NCI-H1930 (cell line): ENCODE data around the gene THRSP.
"Not testable (repeated sequence)": the region's sequence is repeated elsewhere in the genome, so short reads cannot be mapped to it uniquely, and the experiment has no call there.

ENCODE experiments used
- DNase-seq, 2 experiments: peaks; one replicate each; lab custom pipeline; 2025; lab: John Stamatoyannopoulos, UW

The THRSP gene

DNA sequence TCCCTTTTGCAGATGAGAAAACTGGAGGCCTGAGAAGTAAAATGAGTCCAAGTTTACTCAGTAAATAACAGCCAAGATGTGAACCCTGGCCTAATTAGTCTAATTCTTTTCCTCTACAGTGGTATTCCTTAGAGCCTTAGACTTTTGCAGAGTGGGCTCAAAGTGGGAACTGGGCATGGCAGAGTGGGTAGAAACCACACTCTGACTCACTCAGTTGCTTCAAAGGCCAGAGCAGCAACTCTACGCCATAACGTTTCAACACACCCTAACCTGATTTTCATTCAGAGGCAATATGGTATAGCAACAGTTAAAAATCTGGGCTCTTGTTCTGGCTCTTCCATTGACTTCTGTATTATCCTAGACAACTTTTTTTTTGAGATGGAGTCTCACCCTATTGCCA, 2.8 kb downstream of the THRSP start:
- DNase-seq = no peak

DNA sequence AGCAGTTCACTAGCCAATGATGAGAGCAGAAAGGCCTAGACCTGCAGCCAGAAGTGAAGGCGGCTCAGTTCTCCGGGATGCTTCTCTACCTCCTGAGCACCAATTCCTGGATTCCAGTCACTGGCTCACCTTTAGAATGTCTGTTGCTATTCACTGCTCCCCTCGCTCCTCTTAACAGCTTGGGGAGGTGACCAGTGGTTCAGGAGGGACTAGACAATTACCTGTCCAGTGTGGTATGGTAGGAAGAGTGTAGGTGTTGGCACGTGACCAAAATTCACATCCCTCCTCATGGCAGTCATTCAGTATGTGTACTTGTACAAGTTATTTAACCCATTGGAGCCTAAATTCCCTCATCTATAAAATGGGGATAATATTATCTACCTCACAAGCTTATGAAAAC, 4.0 kb downstream of the THRSP start:
- no peak for DNase-seq

DNA sequence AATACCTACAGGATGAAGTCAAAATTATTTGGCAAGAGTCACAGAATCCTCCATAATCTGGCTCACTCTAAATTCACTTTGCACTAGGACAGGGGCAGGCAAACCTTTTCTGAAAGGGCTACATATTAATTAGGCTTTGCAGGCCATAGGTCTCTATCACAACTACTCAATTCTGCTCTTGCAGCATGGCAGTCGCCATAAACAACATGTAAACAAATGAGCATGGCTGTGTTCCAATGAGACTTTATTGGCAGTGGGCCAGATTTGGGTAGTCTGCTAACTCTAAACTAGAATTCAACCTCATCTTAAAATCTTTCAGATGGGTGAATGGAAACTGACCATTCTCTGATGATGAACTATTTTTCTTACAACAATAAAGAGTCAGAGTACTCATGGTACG, 5.8 kb downstream of the THRSP start:
- DNase-seq = no peak

DNA sequence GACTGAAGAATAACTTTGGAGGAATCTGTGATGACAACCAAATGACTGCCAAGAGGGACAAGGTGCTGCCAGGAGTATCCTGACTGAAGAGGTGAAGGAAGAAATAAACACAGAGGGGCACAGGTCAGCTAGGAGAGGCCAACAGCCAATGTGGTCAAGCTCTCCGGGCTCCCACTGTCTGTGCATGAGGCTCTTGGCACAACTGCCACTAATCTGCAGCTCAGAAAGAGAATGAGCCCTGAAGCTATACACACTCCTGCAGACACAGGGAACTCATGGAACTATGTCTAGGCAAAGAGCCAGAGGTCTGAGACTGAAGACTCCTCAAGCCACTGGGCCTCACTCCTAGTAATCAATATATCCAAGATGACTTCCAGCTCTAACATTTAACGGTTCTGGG, 7.0 kb downstream of the THRSP start:
- no peak for DNase-seq

DNA sequence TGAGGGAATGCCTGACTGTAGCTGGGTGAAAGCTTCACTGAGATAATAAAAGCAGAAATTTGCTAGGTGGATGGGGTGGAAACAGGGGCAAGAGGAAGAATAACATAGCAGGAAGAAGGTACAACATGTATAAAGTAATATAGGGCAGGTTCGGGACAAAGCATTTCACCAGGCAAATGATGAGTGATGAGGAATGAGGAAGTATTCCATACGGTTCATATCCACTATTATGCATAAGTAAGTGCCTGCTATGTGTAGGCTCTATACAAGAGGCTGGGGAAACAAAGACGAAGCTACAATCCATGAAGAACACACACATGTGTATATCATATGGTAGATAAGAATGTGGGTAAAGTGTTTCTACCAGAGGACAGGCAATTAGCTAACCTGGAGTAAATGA, 8.1 kb downstream of the THRSP start:
- no peak for DNase-seq

DNA sequence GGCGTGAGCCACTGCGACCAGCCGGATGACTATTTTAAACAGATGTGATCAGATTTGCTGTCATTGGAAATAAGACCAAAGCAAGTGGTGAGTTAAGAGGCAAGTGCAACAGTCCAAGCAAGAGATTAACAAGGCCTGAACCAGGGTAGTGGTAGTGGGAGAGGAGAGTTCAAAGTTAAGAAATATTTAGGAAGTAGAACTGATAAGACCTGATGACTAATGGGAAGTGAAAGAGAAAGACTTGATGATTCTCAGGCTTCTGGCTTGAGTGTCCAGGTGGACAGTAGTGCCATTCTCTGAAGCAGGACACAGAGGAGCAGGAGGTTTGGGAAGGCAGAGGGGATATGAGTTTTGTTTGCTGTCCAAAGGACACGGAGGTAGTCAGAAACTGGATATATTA, 8.8 kb downstream of the THRSP start:
- DNase-seq = no peak

DNA sequence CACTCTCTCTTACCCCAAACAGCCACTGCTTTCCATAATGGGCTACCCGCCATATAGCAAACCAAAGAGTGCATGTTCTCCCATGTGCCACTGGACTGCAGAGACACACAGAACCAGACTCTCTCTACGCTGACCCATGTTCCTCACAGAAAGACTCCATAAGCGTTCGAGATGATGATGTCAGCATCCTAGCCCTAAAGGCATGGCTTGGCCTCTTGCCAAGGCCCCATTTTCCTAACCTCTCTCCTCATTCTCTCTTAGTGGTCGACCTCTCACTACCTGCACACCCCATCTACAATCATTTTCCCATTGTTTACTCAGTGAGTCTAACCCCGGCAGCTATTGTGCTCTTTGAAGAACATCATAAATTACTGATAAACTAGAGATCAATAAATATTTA, 11.1 kb downstream of the THRSP start:
- no peak for DNase-seq

DNA sequence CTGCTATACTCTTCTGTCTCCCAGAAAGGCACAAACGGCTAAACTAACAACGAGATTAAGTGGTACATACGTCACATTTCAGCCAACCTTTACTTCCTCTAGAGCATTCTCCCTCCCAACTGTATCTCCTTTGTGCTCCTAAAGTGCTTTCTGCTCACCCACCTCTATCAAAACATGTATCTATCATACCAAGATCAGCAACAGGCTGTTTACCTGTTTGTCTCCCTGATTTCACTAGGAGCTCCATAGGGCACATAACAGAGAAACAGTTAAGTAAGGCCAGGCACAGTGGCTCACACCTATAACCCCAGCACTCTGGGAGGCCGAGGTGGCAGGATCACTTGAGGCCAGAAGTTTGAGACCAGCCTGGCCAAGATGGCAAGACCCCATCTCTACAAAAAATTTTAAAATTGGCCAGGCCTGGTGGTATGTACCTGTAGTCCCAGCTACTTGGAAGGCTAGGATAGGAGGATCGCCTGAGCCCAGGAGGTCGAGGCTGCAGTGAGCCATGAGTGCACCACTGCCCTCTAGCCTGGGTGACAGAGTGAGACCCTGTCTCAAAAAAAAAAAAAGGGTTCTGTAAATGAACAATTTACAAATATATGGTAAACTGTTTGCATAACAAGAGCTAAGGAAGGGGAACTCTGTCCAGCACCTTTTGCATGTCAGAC, 13.2 kb downstream of the THRSP start:
- DNase-seq = no peak

DNA sequence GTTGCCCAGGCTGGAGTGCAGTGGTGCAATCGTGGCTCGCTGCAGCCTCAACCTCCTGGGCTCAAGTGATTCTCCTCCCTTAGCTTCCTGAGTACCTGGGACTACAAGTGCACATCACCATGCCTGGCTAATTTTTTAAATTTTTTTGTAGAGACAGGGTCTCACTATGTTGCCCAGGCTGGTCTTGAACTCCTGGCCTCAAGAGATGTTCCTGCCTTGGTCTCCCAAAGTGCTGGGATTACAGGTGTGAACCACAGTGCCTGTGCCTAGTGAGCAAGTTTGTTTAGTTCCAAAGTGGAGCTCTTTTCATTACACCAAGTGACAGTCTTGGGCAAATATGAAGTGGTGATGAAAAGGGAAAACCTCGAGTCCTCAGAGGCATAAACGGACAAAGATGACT, 13.9 kb downstream of the THRSP start:
- not testable (repeated sequence) for DNase-seq

DNA sequence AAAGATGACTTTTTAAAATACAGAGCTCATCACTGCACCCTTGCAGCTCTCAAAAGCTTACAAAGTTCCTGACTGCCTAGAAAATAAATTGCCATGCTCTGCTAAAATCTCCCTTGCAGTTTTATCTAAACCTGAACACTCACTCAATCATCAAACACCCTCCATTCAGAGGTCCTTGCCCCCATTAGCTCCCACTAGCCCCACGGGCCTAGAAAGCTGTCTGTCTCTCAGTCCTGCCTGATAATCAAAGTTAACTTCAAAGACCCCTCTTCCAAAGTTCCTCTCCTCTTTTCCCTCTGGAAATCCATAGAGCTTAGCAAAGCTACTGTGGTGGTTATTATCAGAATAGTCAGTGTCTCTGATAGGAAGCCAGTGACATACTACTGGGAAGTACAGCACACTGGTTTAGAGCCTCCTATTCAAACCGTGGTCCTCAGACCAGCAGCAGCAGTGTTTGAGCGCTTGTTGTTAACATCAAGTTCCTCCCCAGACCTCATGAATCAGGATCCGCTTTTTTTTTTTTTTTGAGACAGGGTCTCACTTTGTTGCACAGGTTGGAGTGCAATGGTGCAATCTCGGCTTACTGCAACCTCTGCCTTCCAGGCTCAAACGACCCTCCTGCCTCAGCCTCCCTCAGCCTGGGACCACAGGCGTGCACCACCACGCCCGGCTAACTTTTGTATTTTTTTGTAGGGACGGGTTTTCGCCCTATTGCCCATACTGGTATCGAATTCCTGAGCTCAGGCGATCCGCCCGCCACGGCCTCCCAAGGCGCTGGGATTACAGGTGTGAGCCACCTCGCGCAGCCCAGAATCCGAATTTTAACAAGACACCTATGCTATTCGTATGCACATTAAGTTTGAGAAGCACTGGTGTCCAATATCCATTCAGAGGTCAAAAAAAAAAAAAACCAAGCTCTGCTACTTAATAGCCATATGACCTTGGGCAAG, 14.8 kb downstream of the THRSP start:
- no peak for DNase-seq

DNA sequence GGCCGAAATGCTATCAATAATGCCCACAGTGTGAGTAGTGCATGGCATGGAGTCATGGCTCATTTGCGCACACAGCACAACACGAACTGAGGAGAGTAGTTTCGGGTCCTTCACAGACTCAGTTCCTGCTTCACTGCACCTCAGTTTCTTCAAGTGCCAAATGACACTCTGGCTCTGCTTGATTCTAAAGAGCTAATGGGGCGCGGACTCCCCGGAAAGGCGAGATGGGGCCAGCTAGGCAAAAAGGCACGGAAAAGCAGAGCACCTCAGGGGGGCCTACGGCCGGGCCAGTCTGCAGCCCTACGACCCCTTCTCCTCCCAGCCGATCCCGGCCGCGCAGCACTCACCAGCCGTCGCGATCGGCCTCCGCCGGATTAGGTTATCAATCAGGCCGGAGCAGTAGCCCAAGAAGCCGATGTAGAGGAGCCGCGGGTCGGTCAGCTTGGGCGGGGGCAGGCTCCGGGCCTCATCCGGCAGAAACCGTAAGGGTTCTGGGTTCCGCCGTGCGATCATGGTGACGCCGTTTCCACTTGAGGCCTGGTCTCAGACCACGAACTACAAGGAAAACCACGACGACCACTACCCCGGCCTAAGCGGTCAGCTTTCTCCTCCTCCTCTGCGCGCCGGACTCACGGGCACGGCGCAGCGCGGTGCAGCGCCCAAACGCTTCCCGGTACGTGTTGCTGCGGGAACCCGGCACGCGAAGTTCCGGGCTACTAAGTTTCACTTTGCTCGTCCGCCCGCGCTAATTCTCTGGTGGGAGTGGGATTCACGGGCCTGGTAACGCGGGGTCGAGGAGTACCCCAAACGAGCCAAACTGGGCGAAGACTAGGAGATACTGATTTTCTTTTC, 15.8 kb downstream of the THRSP start, which contains the start of gene NDUFC2:
TSS of gene NDUFC2 (minus strand) at position 631 of the 852 bp plus-strand sequence. CDS start at position 513, 118 bp downstream.
- DNase-seq = peak; percentile 59 to 81

DNA sequence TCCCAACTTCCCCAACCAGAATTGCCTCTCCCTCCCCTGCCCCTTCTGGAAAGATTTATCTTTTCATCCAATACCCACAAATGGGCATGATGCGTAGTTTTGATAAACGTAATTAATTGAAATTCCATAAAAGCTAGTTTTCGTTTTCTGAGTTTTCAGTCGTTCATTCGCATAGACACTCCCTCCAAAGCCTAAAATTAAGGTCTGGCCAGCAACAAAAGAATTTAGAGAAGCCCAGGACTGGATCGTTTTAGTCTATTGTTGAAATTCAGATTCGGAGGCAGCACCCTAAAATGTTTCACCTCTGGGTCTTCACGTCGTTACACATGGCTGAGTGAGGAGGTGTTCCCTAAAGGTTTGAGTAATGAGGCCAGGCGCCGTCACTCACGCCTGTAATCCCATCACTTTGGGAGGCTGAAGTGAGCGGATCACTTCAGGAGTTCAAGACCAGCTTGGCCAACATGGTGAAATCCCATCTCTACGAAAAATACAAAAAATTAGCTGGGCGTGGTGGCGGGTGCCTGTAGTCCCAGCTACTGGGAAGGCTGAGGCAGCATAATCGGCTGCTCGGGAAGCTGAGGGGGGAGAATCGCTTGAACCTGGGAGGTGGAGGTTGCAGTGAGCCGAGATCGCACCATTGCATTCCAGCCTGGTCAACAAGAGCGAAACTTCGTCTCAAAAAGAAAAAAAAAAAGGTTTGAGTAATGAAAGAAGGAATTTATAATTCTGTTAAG, 16.6 kb downstream of the THRSP start:
- DNase-seq = no peak

DNA sequence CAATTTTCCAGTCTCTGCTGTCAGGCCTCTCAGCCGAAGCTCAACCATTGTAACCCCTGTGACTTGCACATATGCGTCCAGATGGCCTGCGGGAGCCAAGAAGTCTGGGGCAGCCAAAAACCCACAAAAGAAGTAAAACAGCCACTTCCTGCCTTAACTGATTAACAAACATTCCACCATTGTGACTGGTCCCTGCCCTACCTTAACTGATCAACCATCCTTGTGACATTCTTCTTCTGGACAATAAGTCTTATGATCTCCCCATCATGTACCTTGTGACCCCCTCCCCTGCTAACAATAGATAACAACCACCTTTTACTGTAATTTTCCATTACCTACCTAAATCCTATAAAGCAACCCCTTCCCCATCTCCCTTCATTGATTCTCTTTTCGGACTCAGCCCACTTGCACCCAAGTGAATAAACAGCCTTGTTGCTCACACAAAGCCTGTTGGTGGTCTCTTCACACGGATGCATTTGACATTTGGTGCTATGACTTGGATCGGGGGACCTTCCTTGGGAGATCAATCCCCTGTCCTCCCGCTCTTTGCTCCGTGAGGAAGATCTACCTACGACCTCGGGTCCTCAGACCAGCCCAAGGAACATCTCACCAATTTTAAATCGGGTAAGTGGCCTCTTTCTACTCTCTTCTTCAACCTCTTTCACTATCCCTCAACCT, 17.3 kb downstream of the THRSP start:
- no peak for DNase-seq

DNA sequence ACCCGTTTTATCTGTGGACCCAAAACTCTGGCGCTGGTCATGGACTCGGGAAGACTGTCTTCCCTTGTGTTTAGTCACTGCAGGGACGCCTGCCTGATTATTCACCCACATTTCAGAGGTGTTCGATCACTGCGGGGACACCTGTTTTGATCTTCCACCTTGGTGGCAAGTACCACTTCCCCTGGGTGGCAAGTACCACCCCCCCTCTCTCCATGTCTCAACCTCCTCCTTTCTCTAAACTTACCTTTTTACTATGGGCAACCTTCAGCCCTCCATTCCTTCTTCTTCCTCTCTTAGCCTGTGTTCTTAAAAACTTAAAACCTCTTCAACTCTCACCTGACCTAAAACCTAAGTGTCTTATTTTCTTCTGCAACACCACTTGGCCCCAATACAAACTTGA, 17.9 kb downstream of the THRSP start:
- no peak for DNase-seq

DNA sequence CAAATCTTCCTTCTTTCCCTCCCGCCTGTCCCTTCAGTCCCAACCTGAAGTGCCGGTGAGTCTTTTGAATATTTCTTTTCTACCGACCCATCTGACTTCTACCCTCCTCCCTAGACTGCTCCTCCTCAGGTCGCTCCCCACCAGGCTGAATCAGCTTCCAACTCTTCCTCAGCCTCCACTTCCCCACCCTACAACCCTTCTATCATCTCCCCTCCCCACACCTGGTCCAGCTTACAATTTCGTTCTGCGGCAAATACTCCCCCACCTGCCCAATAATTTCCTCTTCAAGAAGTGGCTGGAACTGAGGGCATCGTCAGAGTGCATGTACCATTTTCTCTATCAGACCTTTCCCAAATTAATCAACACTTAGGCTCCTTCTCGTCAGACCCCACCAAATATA, 18.5 kb downstream of the THRSP start:
- DNase-seq = no peak

DNA sequence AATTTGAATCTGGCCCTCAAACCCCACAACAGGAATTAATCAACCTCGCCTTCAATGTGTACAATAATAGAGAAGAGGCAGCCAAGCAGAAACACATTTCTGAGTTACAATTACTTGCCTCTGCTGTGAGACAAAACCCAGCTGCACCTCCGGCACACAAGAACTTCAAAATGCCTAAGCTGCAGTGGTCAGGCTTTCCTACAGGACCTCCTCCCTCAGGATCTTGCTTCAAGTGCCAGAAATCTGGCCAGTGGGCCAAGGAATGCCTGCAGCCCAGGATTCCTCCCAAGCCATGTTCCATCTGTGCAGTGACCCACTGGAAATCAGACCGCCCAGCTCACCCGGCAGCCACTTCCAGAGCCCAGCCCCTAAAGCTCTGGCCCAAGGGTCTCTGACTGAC, 19.4 kb downstream of the THRSP start:
- DNase-seq = no peak

DNA sequence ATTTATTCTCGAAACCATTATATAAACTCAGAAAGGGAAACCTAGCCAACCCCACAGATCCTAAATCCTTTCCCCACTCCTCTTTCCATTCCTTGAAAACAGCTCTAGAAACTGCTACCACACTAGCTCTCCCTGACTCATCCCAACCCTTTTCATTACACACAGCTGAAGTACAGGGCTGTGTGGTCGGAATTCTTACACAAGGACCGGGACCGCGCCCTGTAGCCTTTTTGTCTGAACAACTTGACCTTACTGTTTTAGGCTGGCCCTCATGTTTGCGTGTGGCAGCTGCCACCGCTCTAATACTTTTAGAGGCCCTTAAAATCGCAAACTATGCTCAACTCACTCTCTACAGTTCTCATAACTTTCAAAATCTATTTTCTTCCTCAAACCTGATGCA, 20.8 kb downstream of the THRSP start:
- not testable (repeated sequence) for DNase-seq

DNA sequence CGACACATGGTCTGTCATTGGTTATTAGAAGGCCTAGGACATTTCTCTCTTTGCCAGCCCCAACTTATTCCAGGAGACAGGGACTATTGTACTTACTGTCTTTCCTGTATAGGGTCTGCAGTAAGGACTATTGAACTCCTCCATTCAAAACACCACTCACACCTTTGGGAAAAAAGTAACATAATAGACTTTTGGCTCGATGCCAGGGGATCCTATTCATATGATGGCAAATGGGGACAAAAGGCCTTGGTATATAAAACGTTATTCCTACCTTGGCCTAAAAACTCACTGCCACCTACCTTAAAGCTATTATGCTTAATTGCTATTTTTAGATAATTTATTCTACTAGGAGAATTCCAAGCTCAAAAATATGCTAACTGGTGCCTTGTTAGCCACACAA, 22.3 kb downstream of the THRSP start:
- DNase-seq = no peak

DNA sequence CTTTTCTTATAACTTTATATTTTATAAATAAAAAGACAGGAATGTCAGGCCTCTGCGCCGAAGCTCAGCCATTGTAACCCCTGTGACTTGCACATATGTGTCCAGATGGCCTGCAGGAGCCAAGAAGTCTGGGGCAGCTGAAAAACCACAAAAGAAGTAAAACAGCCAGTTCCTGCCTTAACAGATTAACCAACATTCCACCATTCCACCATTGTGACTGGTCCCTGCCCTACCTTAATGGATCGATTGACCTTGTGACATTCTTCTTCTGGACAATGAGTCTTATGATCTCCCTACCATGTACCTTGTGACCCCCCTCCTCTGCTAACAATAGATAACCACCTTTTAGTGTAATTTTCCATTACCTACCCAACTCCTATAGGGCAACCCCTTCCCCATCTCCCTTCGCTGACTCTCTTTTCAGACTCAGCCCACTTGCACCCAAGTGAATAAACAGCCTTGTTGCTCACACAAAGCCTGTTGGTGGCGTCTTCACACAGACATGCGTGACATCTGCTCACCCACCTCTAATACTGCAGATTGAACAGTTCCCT, 22.9 kb downstream of the THRSP start:
- DNase-seq = not testable (repeated sequence)

DNA sequence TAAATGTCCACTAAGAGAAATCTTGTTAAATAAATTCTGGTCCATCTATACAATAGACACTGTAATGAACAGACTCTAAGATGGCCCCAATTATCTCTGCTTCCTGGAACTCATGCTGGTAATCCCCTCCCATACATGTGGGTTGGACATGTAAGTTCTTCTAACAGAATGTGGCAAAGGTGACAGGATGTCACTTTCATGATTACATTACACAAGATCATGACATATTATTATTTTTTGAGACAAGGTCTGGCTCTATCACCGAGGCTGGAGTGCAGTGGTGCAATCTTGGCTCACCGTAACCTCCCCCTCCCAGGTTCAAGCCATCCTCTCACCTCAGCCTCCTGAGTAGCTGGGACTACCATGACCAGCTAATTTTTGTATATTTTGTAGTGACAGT, 30.6 kb downstream of the THRSP start:
- no peak for DNase-seq
